ENCODE results near the gene RFK. TPM values are rescaled to one million over a fixed set of nuclear protein-coding genes. Genes with fewer than 3 reads are reported as not detected.

RFK gene
- total and polyA plus RNA-seq, 2 of the 13 experiments (the other 11 are each of a cell fraction or from before 2014, with no cell fraction given), result 18.2 to 37.2 TPM

DNA sequence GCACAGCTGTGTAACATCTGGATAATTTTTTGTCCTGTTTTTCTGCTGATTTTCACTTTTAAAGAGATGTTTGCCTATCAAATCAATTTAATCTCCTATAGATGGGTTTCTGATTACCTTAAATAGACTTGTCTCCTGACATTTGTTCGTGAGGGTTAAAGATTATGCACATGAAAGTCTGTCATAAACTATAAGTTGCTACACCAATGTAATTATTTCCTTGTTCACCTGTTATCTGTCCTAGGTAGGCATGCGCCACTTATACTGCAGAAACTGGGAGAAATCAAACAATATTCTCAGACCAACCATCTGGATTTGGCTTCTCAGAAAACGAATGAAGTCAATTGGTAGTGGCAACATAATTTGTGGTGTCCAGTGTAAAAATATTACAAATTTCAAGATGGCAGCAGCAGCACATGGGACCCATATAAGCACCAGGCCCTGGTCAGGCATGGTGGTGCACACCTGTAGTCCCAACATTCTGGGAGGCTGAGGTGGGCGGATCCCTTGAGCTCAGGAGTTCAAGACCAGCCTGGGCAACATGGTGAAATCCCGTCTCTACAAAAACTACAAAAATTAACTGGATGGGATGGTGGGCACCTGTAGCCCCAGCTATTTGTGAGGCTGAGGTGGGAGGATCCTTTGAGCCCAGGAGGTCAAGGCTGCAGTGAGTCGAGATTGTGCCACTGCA is 20.3 kb downstream of the RFK start:
- no peak for TF ChIP-seq BCLAF1 (IDR thresholded peaks at IDR 0.05)
- TF ChIP-seq ARID2 (CRISPR knock-in tag; IDR thresholded peaks at IDR 0.05; ENCODE audit: borderline replicate concordance), result 0 out of 2 replicates have a peak, but pooled peaks have one; percentile 10
- Histone ChIP-seq H3K36me3 (replicated peaks in 1 of 2; ENCODE audit: control insufficient read depth in 1 of 2, insufficient read depth in 2 of 2, low read length in 2 of 2) (no peaks in the 10 kb centered on the region), H3K4me3 (replicated peaks in 1 of 3; ENCODE audit: insufficient read depth in 1 of 3, low read depth in 2 of 3, low read length in 3 of 3) (no peak overlapping the region; a peak in 1 of 6 replicates), H3K79me2 (ENCODE audit: insufficient read depth, low read length) (no peaks in the 10 kb centered on the region), H3K4me1 (ENCODE audit: insufficient read depth, low read length) (peaks cover 52% of the 10 kb centered on the region), H4K20me1 (ENCODE audit: insufficient read depth, low read length) (no peaks in the 10 kb centered on the region), H3K4me2 (ENCODE audit: low read depth, low read length) (peak overlapping the region; percentile 55), H3K9me3 (ENCODE audit: low read length) (no peaks in the 10 kb centered on the region), H2AFZ (ENCODE audit: low read length) (no peak overlapping the region), H3K27me3 (ENCODE audit: control insufficient read depth in 1 of 2, insufficient read depth in 2 of 2, low read length in 2 of 2) (no peaks in the 10 kb centered on the region), H3K27ac (ENCODE audit: extremely low read length, insufficient read depth, low read length) (peak overlapping the region; percentile 57), H3K9ac (ENCODE audit: insufficient read depth, low read depth, low read length) (no peak overlapping the region)
- no peak for ATAC-seq
- intact Hi-C loops (cut with micrococcal nuclease; ENCODE audit: unreplicated experiment), result no loop called here
- FAIRE-seq, result no peak
- DNase-seq (ENCODE audit: low spot score), result no peak
- WGBS (ENCODE audit: low lambda C conversion rate), result 60% methylated on average over 6 of the region's 6 CpGs
- CTCF ChIA-PET (ENCODE audit: low intra/inter-chr PET ratio, low total read pairs), result no interaction called here
- POLR2A ChIA-PET, result interaction anchor here (0.7 to 2.8 kb wide), 3 partner anchors 14 to 21 kb away, joined by 3 to 18 read pairs (median 4); partner anchors contain the start of gene RFK
- BruUV-seq (replicated peaks), result no TSS peak
- in situ Hi-C loops (cut with HindIII; ENCODE audit: extremely low pct_ligation_motif_present, low pct_unique_long_range_greater_than_20kb), result no loop called here

- intact Hi-C loops (cut with micrococcal nuclease; ENCODE audit: unreplicated experiment) (no loop called here), in situ Hi-C loops (cut with HindIII; ENCODE audit: extremely low pct_ligation_motif_present, low pct_unique_long_range_greater_than_20kb) (no loop called here)
- H3K9me3 ChIP-seq (ENCODE audit: low read length), result no peaks in the 10 kb centered on the region
- POLR2A ChIA-PET, result interaction anchor here (0.7 to 1.1 kb wide), 2 partner anchors 14 to 21 kb away, joined by 3 to 4 read pairs; partner anchors contain the start of gene RFK
- no peak overlapping the region; a peak in 1 of 6 replicates for H3K4me3 ChIP-seq (replicated peaks in 1 of 3; ENCODE audit: insufficient read depth in 1 of 3, low read depth in 2 of 3, low read length in 3 of 3)
- no peak overlapping the region for H2AFZ ChIP-seq (ENCODE audit: low read length)
- no peaks in the 10 kb centered on the region for H4K20me1 ChIP-seq (ENCODE audit: insufficient read depth, low read length)
- DNase-seq (ENCODE audit: low spot score) (peak; percentile 93), FAIRE-seq (peak; percentile 98), ATAC-seq (peak; percentile 95)
- CTCF ChIA-PET (ENCODE audit: low intra/inter-chr PET ratio, low total read pairs), result no interaction called here
- H3K36me3 ChIP-seq (replicated peaks in 1 of 2; ENCODE audit: control insufficient read depth in 1 of 2, insufficient read depth in 2 of 2, low read length in 2 of 2), result no peaks in the 10 kb centered on the region
- H3K9ac ChIP-seq (ENCODE audit: insufficient read depth, low read depth, low read length), result no peak overlapping the region
- H3K4me2 ChIP-seq (ENCODE audit: low read depth, low read length), result peak overlapping the region; percentile 55
- peak overlapping the region; percentile 57 for H3K27ac ChIP-seq (ENCODE audit: extremely low read length, insufficient read depth, low read length)
- peaks cover 55% of the 10 kb centered on the region for H3K4me1 ChIP-seq (ENCODE audit: insufficient read depth, low read length)
- no TSS peak for BruUV-seq (replicated peaks)
- 2% methylated on average over 4 of the region's 4 CpGs for WGBS (ENCODE audit: low lambda C conversion rate)
- H3K79me2 ChIP-seq (ENCODE audit: insufficient read depth, low read length), result no peaks in the 10 kb centered on the region
- H3K27me3 ChIP-seq (ENCODE audit: control insufficient read depth in 1 of 2, insufficient read depth in 2 of 2, low read length in 2 of 2), result no peaks in the 10 kb centered on the region
- 0 out of 2 replicates have a peak, but pooled peaks have one; percentile 83 for TF ChIP-seq ZNF264 (CRISPR knock-in tag; IDR thresholded peaks at IDR 0.05)
- peak; percentile 37; the same call in 1 of the 2 replicates for TF ChIP-seq TEF (CRISPR knock-in tag; IDR thresholded peaks at IDR 0.05)
- peak; percentile 82 for TF ChIP-seq FOSL2 (CRISPR knock-in tag; IDR thresholded peaks at IDR 0.05)
- TF ChIP-seq, protein P1, sequence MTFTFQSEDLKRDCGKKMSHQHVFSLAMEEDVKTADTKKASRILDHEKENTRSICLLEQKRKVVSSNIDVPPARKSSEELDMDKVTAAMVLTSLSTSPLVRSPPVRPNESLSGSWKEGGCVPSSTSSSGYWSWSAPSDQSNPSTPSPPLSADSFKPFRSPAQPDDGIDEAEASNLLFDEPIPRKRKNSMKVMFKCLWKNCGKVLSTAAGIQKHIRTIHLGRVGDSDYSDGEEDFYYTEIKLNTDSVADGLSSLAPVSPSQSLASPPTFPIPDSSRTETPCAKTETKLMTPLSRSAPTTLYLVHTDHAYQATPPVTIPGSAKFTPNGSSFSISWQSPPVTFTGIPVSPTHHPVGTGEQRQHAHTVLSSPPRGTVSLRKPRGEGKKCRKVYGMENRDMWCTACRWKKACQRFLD (CRISPR knock-in tag; IDR thresholded peaks at IDR 0.05; ENCODE audit: borderline replicate concordance), result no peak
- TF ChIP-seq GTF3A (CRISPR knock-in tag; conservative IDR thresholded peaks at IDR 0.05), result no peak
- TF ChIP-seq UBTF (CRISPR knock-in tag; IDR thresholded peaks at IDR 0.05), result 0 out of 2 replicates have a peak, but pooled peaks have one; percentile 32
Measured at GRCh38 chr9:76373173-76373783, 20.9 kb downstream of the RFK start.

Data from HepG2 (cell line).